IMR-90 (cell line): Measurements from ENCODE around the gene PRAC2. TPM values are rescaled to one million over a fixed set of nuclear protein-coding genes. Genes with fewer than 3 reads are reported as not detected.
A peak's percentile ranks its signal among the peaks of the same experiment; 100 is the strongest.

Experiments used
- ATAC-seq: fragments of 200-7000 bp; cut with Tn5 transposase; 2 replicates; pipeline ENCODE4 v1.9.1; 2020; ENCODE audit warnings: low read depth, mild to moderate bottlenecking, moderate library complexity
- BruUV-seq: library from RNA; stranded (reverse); fragments of 400-500 nt; replicated peaks from 2 replicates; lab custom pipeline; 2021; lab: Mats Ljungman, UMichigan
- CTCF ChIA-PET: fragments of 300-600 bp; formaldehyde crosslinking; extraction: SDS; loops from one replicate; lab custom pipeline; 2021; ENCODE audit warnings: antibody characterized with exemption; lab: Yijun Ruan, JAX
- POLR2A ChIA-PET: fragments of 300-600 bp; sonication (Branson Sonifier 250); formaldehyde crosslinking; loops from one replicate; lab custom pipeline; 2022; ENCODE audit warnings: antibody characterized with exemption; ENCODE audit not compliant: unreplicated experiment; lab: Charles Lee
- DNase-seq: peaks from one replicate; pipeline ENCODE4 v3.0.0; 2013
- H2AFZ ChIP-seq: replicated peaks from 2 replicates; pipeline ENCODE3; 2013; ENCODE audit warnings: low read length, mild to moderate bottlenecking; ENCODE audit not compliant: poor library complexity
- H2AK5ac ChIP-seq: 2 replicates; pipeline ENCODE4 v1.6.1; 2013; ENCODE audit warnings: low read depth, low read length, inconsistent platforms
- H2AK9ac ChIP-seq: replicated peaks from 2 replicates; pipeline ENCODE3; 2013; ENCODE audit warnings: mild to moderate bottlenecking, low read depth, low read length, moderate library complexity; ENCODE audit not compliant: poor library complexity
- H2BK120ac ChIP-seq: 2 replicates; pipeline ENCODE4 v1.6.1; 2013; ENCODE audit warnings: low read depth, low read length, inconsistent platforms
- H2BK15ac ChIP-seq: 3 replicates; pipeline ENCODE4 v1.6.1; 2013; ENCODE audit warnings: low read depth, low read length, inconsistent platforms
- H2BK20ac ChIP-seq: 2 replicates; pipeline ENCODE4 v1.6.1; 2013; ENCODE audit warnings: low read depth, mild to moderate bottlenecking, inconsistent platforms, low read length, moderate library complexity
- H2BK5ac ChIP-seq: 2 replicates; pipeline ENCODE4 v1.6.1; 2013; ENCODE audit warnings: mild to moderate bottlenecking, low read depth, low read length, inconsistent platforms; ENCODE audit not compliant: poor library complexity, severe bottlenecking
- H3K14ac ChIP-seq: replicated peaks from 2 replicates; pipeline ENCODE4 v1.6.1; 2013; ENCODE audit warnings: low read depth, low read length, inconsistent platforms
- H3K18ac ChIP-seq: 2 replicates; pipeline ENCODE4 v1.6.1; 2013; ENCODE audit warnings: low read depth, low read length, control low read depth
- H3K23ac ChIP-seq: 2 replicates; pipeline ENCODE4 v1.6.1; 2013; ENCODE audit warnings: low read depth, low read length, inconsistent platforms
- H3K27ac ChIP-seq: 2 replicates; pipeline ENCODE4 v1.5.1; 2013; ENCODE audit warnings: mild to moderate bottlenecking, control low read depth, low read length; ENCODE audit not compliant: insufficient read depth
- H3K27me3 ChIP-seq: 2 replicates; pipeline ENCODE4 v1.6.1; 2013; ENCODE audit warnings: low read length; ENCODE audit not compliant: control insufficient read depth, insufficient read depth
- H3K36me3 ChIP-seq: 2 replicates; pipeline ENCODE4 v1.6.1; 2013; ENCODE audit warnings: low read length, mixed read lengths; ENCODE audit not compliant: control insufficient read depth, insufficient read depth
- H3K4ac ChIP-seq: 2 replicates; pipeline ENCODE4 v1.6.1; 2013; ENCODE audit warnings: low read depth, low read length, inconsistent platforms
- H3K4me1 ChIP-seq: 2 replicates; pipeline ENCODE4 v1.6.1; 2013; ENCODE audit warnings: low read length, mixed read lengths; ENCODE audit not compliant: control insufficient read depth, insufficient read depth
- H3K4me2 ChIP-seq: 2 replicates; pipeline ENCODE4 v1.6.1; 2013; ENCODE audit warnings: low read depth, mild to moderate bottlenecking, control low read depth, low read length, moderate library complexity
- H3K4me3 ChIP-seq: 2 replicates; pipeline ENCODE4 v1.5.1; 2013; ENCODE audit warnings: low read depth, mild to moderate bottlenecking, control low read depth, low read length, moderate library complexity; ENCODE audit not compliant: insufficient read depth
- H3K56ac ChIP-seq: 2 replicates; pipeline ENCODE4 v1.6.1; 2013; ENCODE audit warnings: low read length, inconsistent platforms; ENCODE audit not compliant: insufficient read depth; ENCODE audit errors: extremely low read depth
- H3K79me1 ChIP-seq, 2 experiments: 2 replicates each; pipeline ENCODE4 v1.6.1; 2013; ENCODE audit warnings: low read length in 2 of 2, inconsistent platforms in 1 of 2, low read depth in 1 of 2
- H3K9ac ChIP-seq: 2 replicates; pipeline ENCODE4 v1.6.1; 2013; ENCODE audit warnings: low read depth, low read length, control low read depth
- H3K9me1 ChIP-seq: 2 replicates; pipeline ENCODE4 v1.6.1; 2013; ENCODE audit warnings: low read length, inconsistent platforms; ENCODE audit not compliant: insufficient read depth
- H3K9me3 ChIP-seq: 2 replicates; pipeline ENCODE4 v1.6.1; 2013; ENCODE audit warnings: low read length; ENCODE audit not compliant: control insufficient read depth, insufficient read depth
- H4K20me1 ChIP-seq: 2 replicates; pipeline ENCODE4 v1.6.1; 2013; ENCODE audit warnings: low read length, inconsistent platforms; ENCODE audit not compliant: insufficient read depth
- H4K5ac ChIP-seq: 2 replicates; pipeline ENCODE4 v1.6.1; 2013; ENCODE audit warnings: mild to moderate bottlenecking, low read depth, low read length, control low read depth
- H4K8ac ChIP-seq, 2 experiments: 2 replicates each; pipeline ENCODE4 v1.6.1; 2013; ENCODE audit warnings: low read depth in 2 of 2, low read length in 2 of 2, control low read depth in 1 of 2, inconsistent platforms in 1 of 2
- H4K91ac ChIP-seq: 2 replicates; pipeline ENCODE4 v1.6.1; 2013; ENCODE audit warnings: low read depth, low read length, inconsistent platforms; ENCODE audit not compliant: insufficient read depth
- CEBPB ChIP-seq: IDR thresholded peaks from 2 replicates; pipeline ENCODE4 v1.6.1; 2012; ENCODE audit warnings: low read depth, low read length, improper control_type of control experiment
- FOS ChIP-seq: fragments of 150-350 bp; IDR thresholded peaks from 2 replicates; pipeline ENCODE4 v1.6.1; 2016; ENCODE audit warnings: low read depth, low read length
- RFX5 ChIP-seq: IDR thresholded peaks from 2 replicates; pipeline ENCODE4 v1.8.0; 2012; ENCODE audit warnings: low read depth, mild to moderate bottlenecking, low read length, moderate library complexity
- WGBS, 2 experiments: methylation state at CpG; one replicate each; pipeline versions ENCODE4 v1.1.5 to v1.1.7; 2013; ENCODE audit warnings: missing lambda C conversion rate in 2 of 2; ENCODE audit not compliant: insufficient read length in 1 of 2; ENCODE audit errors: extremely low coverage in 2 of 2; 5-methylcytosine and 5-hydroxymethylcytosine counted together
- dilution Hi-C: fragments of 300-500 bp; cut with HindIII; formaldehyde crosslinking; loops from one replicate; pipeline ENCODE4 v1.14.3; 2018; ENCODE audit warnings: low sequenced_read_pairs; ENCODE audit not compliant: unreplicated experiment
- in situ Hi-C: fragments of 300-500 bp; cut with MboI; formaldehyde crosslinking; loops from 3 replicates; pipeline ENCODE4 v1.14.3; 2019; ENCODE audit warnings: low sequenced_read_pairs, inconsistent platforms, mixed read lengths
- intact Hi-C: fragments of 100-400 bp; cut with micrococcal nuclease; formaldehyde crosslinking; loops from 2 replicates; pipeline ENCODE4 v1.10.0; 2022
- polyA plus RNA-seq, 3 experiments: library from polyadenylated mRNA; depleted of rRNA; stranded (reverse); fragments of >200 nt; gene quantifications; 2 replicates each; pipeline ENCODE4 v1.2.3, GENCODE V29; 2012; ENCODE audit warnings: low replicate concordance in 1 of 3
- total RNA-seq: library from RNA; depleted of rRNA; stranded (reverse); fragments of >200 nt; gene quantifications from 2 replicates; pipeline ENCODE4 v1.2.3, GENCODE V29; 2012
- TF ChIP-seq, protein P1 (sequence below): conservative IDR thresholded peaks from 2 replicates; pipeline ENCODE4 v1.5.1; 2012; ENCODE audit warnings: mild to moderate bottlenecking, low read depth, low read length, improper control_type of control experiment

The PRAC2 gene
- total and polyA plus RNA-seq, 2 of the 4 experiments (the other 2 are of a cell fraction), result not detected

DNA sequence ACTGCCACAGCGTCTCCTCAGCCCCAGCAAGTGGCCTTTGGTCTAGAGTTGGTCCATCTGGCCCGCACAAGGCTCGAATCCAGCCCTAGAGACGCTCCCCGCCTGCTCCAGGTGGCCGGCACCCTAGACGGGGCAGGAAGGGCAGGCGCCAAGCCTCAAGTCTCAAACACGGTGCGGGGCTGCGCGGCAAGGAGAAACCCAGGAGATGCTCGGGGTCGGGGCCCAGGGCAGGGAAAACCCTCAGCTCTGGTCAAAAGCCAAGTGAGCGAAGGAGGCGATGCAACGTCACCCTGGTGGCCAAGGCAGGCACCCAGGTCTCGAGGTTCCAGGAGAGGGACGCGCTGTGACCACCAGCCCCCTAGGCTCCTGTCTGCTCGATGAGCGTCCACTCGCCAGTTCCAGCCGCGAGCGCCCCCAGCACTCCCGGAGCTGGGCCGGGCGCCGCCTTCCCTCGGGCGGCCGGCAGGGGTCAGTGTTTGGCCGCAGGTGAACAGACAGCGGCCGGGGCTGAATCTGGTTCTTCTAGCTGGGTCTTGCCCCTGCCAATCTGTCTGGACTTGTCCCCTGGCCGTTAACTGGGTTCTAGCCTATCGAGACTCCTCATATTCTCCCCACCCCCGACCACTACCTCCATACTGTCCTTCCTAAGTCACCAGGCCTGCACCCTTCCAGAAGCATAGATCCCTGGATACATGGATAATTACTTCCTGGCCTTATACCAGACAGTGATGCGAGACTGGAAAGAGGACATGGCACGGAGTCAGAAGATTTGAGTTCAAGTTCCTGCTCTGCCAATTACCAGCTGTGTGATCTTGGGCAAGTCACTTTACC, 44.6 kb upstream of the PRAC2 start (continued):
- no peak for TF ChIP-seq CEBPB
- TF ChIP-seq RFX5, result no peak

DNA sequence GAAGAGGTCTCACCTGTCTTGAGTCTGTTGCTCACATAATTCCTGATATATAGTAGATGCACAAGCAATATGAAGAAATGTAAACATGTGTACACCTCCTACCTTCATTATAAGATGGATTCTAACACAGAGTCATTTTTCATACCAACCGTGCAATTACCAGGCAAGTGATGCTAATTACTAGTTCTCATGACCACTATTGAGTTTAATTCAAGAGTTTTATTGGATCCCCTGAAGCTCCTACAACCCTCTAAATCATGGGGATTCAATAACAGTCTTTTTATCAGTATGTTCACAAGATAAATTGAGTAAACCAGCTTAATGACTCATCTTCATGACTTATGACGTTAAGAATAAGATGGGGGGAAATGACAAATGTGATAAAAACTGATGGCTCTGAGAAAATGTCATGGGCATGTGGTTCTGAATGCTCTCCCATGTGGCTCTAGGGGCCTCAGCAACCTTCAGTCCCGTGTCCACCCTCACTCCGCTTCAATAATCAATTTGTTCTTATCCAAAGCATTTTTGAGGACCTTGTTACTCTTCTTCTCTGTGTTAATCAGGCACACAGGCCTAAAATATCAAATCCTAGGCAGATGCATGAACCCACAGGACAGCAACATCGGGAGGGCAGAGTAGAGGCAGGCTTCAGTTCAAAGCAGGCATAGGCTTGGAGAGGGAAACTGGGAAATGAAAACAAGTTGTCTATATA, 43.4 kb upstream of the PRAC2 start:
- Histone ChIP-seq H4K5ac (no peak overlapping the region), H3K79me1 (no peaks in the 10 kb centered on the region), H3K36me3 (no peaks in the 10 kb centered on the region), H3K18ac (no peak overlapping the region), H2BK5ac (no peak overlapping the region), H3K4me3 (no peak overlapping the region), H3K4me1 (no peaks in the 10 kb centered on the region), H3K4me2 (no peak overlapping the region), H2AK9ac (no peak overlapping the region), H3K56ac (no peak overlapping the region), H2BK15ac (no peak overlapping the region), H3K27me3 (peaks cover 53% of the 10 kb centered on the region), H3K23ac (no peak overlapping the region), H3K9ac (no peak overlapping the region), H2BK120ac (no peak overlapping the region), H3K27ac (no peak overlapping the region), H2BK20ac (no peak overlapping the region), H3K4ac (no peak overlapping the region), H3K9me3 (no peaks in the 10 kb centered on the region), H4K20me1 (no peaks in the 10 kb centered on the region), H3K9me1 (no peaks in the 10 kb centered on the region), H2AFZ (no peak overlapping the region), H4K8ac (no peak overlapping the region), H4K91ac (no peak overlapping the region), H2AK5ac (no peak overlapping the region), H3K14ac (no peak overlapping the region)
- intact Hi-C loops (no loop called here), dilution Hi-C loops (no loop called here), in situ Hi-C loops (loop anchor here (5.0 kb wide), 1 partner anchor 198 kb away; no protein-coding TSS in a partner anchor)
- TF ChIP-seq, protein P1, sequence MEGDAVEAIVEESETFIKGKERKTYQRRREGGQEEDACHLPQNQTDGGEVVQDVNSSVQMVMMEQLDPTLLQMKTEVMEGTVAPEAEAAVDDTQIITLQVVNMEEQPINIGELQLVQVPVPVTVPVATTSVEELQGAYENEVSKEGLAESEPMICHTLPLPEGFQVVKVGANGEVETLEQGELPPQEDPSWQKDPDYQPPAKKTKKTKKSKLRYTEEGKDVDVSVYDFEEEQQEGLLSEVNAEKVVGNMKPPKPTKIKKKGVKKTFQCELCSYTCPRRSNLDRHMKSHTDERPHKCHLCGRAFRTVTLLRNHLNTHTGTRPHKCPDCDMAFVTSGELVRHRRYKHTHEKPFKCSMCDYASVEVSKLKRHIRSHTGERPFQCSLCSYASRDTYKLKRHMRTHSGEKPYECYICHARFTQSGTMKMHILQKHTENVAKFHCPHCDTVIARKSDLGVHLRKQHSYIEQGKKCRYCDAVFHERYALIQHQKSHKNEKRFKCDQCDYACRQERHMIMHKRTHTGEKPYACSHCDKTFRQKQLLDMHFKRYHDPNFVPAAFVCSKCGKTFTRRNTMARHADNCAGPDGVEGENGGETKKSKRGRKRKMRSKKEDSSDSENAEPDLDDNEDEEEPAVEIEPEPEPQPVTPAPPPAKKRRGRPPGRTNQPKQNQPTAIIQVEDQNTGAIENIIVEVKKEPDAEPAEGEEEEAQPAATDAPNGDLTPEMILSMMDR, result no peak
- TF ChIP-seq FOS, result 0 out of 2 replicates have a peak, but pooled peaks have one; percentile 4
- DNase-seq, result no peak
- BruUV-seq, result no TSS peak
- POLR2A ChIA-PET, result no interaction called here
- ATAC-seq, result no peak
- WGBS, 2 experiments, result 75% methylated on average over 2 of the region's 5 CpGs; no CpG with 5 or more reads in 1 of the 2 experiments
- CTCF ChIA-PET, result interaction anchor here (0.5 to 2.4 kb wide), 7 partner anchors 9 to 202 kb away, joined by 3 to 14 read pairs (median 6); no protein-coding TSS in a partner anchor
